Kidney (tissue), 14 donors: ENCODE measurements around the gene SLC35B4. TPM values are rescaled to one million over a fixed set of nuclear protein-coding genes. Genes with fewer than 3 reads are reported as not detected.

Experiments
- DNase-seq, 5 donors: peaks; one replicate each; pipeline ENCODE4 v3.0.0-alpha.2; 2013 to 2020
- FAIRE-seq: peaks from 2 replicates; lab custom pipeline; 2012; peaks lifted over from hg19 to GRCh38; lab: Jason Lieb, UNC
- H3K27ac ChIP-seq, 2 donors: one replicate each; pipeline ENCODE4 v1.7.0; 2013; ENCODE audit warnings: low read depth in 2 of 2, low read length in 2 of 2, inconsistent platforms in 1 of 2
- H3K27me3 ChIP-seq: one replicate; pipeline ENCODE4 v1.7.1; 2013; ENCODE audit warnings: low read length, inconsistent platforms; ENCODE audit not compliant: control insufficient read depth, insufficient read depth
- H3K36me3 ChIP-seq, 3 donors: one replicate each; pipeline versions ENCODE4 v1.7.0 to v1.7.1; 2013; ENCODE audit warnings: low read length in 3 of 3, control low read depth in 1 of 3, inconsistent platforms in 1 of 3; ENCODE audit not compliant: insufficient read depth in 3 of 3, control insufficient read depth in 2 of 3
- H3K4me1 ChIP-seq, 3 donors: one replicate each; pipeline versions ENCODE4 v1.7.0 to v1.7.1; 2013; ENCODE audit warnings: low read length in 3 of 3, inconsistent platforms in 1 of 3, low read depth in 1 of 3; ENCODE audit not compliant: control insufficient read depth in 2 of 3, insufficient read depth in 2 of 3
- H3K4me3 ChIP-seq, 3 donors: one replicate each; pipeline versions ENCODE4 v1.7.0 to v1.8.1; 2013; ENCODE audit warnings: low read length in 3 of 3, control low read depth in 1 of 3, inconsistent platforms in 1 of 3
- H3K9ac ChIP-seq, 3 donors: one replicate each; pipeline versions ENCODE4 v1.7.0 to v1.7.1; 2013; ENCODE audit warnings: low read length in 3 of 3, control low read depth in 1 of 3, inconsistent platforms in 1 of 3
- H3K9me3 ChIP-seq, 3 donors: one replicate each; pipeline versions ENCODE4 v1.7.0 to v1.7.1; 2013; ENCODE audit warnings: low read length in 3 of 3, control low read depth in 1 of 3, inconsistent platforms in 1 of 3; ENCODE audit not compliant: control insufficient read depth in 2 of 3, insufficient read depth in 1 of 3
- CTCF ChIP-seq: IDR thresholded peaks from 3 replicates; pipeline ENCODE4 v1.5.1; 2012; ENCODE audit warnings: mild to moderate bottlenecking, moderate library complexity, borderline replicate concordance; ENCODE audit not compliant: insufficient read depth; ENCODE audit errors: extremely low read depth
- intact Hi-C: fragments of 100-400 bp; cut with DNase I; formaldehyde crosslinking; loops from one replicate; pipeline ENCODE4 v1.11.1; 2022
- polyA plus RNA-seq: library from polyadenylated mRNA; stranded (reverse); fragments of 350-450 nt; fragmentation: Illumina TruSeq; extraction: RNeasy Lipid Tissue Mini Kit (QIAGEN cat#74804); gene quantifications from one replicate; pipeline ENCODE4 v1.2.3, GENCODE V29; 2014; ENCODE audit warnings: low read depth, low replicate concordance; ENCODE audit not compliant: insufficient read depth
- total RNA-seq: library from RNA; stranded (reverse); fragmentation: NEBNext Ultra II Directional; extraction: Animal tissue kit (Norgen Biotek cat#: 25700); gene quantifications from one replicate; pipeline ENCODE4 v1.2.1, GENCODE V29; 2021
- donor health status: control.
- donor health status: control.
- donor health status: control.
- donor health status: control.
- donor health status: control.
- donor health status: DM: yes; HTN: yes; CAD: no.
- donor health status: Normal renal cell carcinoma (clear cell type).

Gene SLC35B4
- total and polyA plus RNA-seq, 2 donors from 2014 or later, result 12.9 to 19.6 TPM

- no peak for TF ChIP-seq CTCF
- H3K4me3 ChIP-seq, result no peak overlapping the region
- no peaks in the 10 kb centered on the region for H3K27me3 ChIP-seq
- intact Hi-C loops, result no loop called here
- DNase-seq, result no peak
- H3K9ac ChIP-seq, result no peak overlapping the region
- no peaks in the 10 kb centered on the region for H3K36me3 ChIP-seq
- H3K4me1 ChIP-seq, result peaks cover 0 to 31% (median 19%) of the 10 kb centered on the region in 3 donors
- no peak for FAIRE-seq
- no peaks in the 10 kb centered on the region for H3K9me3 ChIP-seq
- H3K27ac ChIP-seq, result peak overlapping the region in 1 of 2 donors; percentile 93
Measured at GRCh38 chr7:134357486-134357885, 40.8 kb upstream of the SLC35B4 start.

- Histone ChIP-seq H3K9me3 (no peaks in the 10 kb centered on the region), H3K4me1 (peaks cover 0 to 38% (median 21%) of the 10 kb centered on the region in 3 donors), H3K27ac (peak overlapping the region; percentile 88 to 93), H3K4me3 (no peak overlapping the region), H3K9ac (no peak overlapping the region), H3K27me3 (no peaks in the 10 kb centered on the region), H3K36me3 (no peaks in the 10 kb centered on the region)
- intact Hi-C loops, result no loop called here
- FAIRE-seq (no peak), DNase-seq (no peak)
- no peak for TF ChIP-seq CTCF
Measured at GRCh38 chr7:134356421-134356936, 39.7 kb upstream of the SLC35B4 start.

DNA sequence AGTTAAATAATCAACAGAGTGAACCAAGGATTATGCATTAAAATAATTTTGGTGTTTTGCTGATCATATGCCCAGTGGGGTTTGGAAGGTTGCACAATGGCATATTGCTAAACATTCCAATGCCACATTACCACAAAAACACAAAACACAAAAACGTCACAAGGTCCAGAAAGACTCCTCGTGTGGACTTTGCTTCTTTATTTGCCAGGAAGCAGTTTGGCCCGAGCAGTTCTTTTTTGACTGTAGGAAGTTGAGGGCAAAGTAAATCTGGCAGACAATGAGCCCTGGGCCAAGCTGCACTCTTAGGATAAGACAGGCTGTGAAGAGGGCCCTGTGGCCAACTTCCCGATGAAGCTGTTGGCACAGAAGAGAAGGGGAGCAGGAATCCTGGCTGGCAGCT is 39.2 kb upstream of the SLC35B4 start:
- FAIRE-seq (peak; percentile 93), DNase-seq (peak in 3 of 5 donors; percentile 20 to 53 (median 34))
- Histone ChIP-seq H3K36me3 (no peaks in the 10 kb centered on the region), H3K4me1 (peaks cover 0 to 43% (median 21%) of the 10 kb centered on the region in 3 donors), H3K27me3 (no peaks in the 10 kb centered on the region), H3K9ac (no peak overlapping the region), H3K9me3 (no peaks in the 10 kb centered on the region), H3K27ac (peak overlapping the region; percentile 88 to 93), H3K4me3 (no peak overlapping the region)
- TF ChIP-seq CTCF, result no peak
- intact Hi-C loops, result no loop called here
